Body of pancreas (tissue), 4 donors: ENCODE data around the gene GON4L.

Experiments
- POLR2A ChIP-seq, 3 donors: fragments of 450-650 bp; IDR thresholded peaks; one replicate each; pipeline ENCODE4 v1.6.1; 2016; ENCODE audit warnings: antibody characterized with exemption in 3 of 3, mild to moderate bottlenecking in 2 of 3
- TF ChIP-seq, protein P1 (sequence below), 7 experiments: fragments of 450-650 bp in 4 of 7; fragments of 200-600 bp in 3 of 7; sonication (generic) in 3 of 7; IDR thresholded peaks; one replicate each; pipeline ENCODE4 v1.5.1; 2016 to 2019; ENCODE audit warnings: antibody characterized with exemption in 7 of 7

- TF ChIP-seq, protein P1, sequence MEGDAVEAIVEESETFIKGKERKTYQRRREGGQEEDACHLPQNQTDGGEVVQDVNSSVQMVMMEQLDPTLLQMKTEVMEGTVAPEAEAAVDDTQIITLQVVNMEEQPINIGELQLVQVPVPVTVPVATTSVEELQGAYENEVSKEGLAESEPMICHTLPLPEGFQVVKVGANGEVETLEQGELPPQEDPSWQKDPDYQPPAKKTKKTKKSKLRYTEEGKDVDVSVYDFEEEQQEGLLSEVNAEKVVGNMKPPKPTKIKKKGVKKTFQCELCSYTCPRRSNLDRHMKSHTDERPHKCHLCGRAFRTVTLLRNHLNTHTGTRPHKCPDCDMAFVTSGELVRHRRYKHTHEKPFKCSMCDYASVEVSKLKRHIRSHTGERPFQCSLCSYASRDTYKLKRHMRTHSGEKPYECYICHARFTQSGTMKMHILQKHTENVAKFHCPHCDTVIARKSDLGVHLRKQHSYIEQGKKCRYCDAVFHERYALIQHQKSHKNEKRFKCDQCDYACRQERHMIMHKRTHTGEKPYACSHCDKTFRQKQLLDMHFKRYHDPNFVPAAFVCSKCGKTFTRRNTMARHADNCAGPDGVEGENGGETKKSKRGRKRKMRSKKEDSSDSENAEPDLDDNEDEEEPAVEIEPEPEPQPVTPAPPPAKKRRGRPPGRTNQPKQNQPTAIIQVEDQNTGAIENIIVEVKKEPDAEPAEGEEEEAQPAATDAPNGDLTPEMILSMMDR (IDR thresholded peaks at IDR 0.05): no peak
- no peak for TF ChIP-seq POLR2A (IDR thresholded peaks at IDR 0.05)
These were observed 43.1 kb upstream of the GON4L start for GRCh38 chr1:155900161-155900560.
